Endodermal cell (in vitro differentiated cells): ENCODE data around the gene ABHD5. TPM values are rescaled to one million over a fixed set of nuclear protein-coding genes. Genes with fewer than 3 reads are reported as not detected.

ENCODE experiments used
- DNase-seq: peaks from one replicate; pipeline ENCODE4 v3.0.0-alpha.2; 2017
- H3K27ac ChIP-seq: 2 replicates; pipeline ENCODE4 v1.5.1; 2013; ENCODE audit warnings: mild to moderate bottlenecking, low read depth, low read length, moderate library complexity
- H3K27me3 ChIP-seq: 2 replicates; pipeline ENCODE4 v1.6.1; 2013; ENCODE audit warnings: mild to moderate bottlenecking, low read length, moderate library complexity; ENCODE audit not compliant: insufficient read depth, control insufficient read depth, poor library complexity, severe bottlenecking
- H3K36me3 ChIP-seq: 2 replicates; pipeline ENCODE4 v1.7.0; 2013; ENCODE audit warnings: mild to moderate bottlenecking, low read length, moderate library complexity; ENCODE audit not compliant: control insufficient read depth, insufficient read depth
- H3K4me1 ChIP-seq: one replicate; pipeline ENCODE4 v1.7.0; 2013; ENCODE audit warnings: low read length; ENCODE audit not compliant: control insufficient read depth, insufficient read depth
- H3K4me3 ChIP-seq: 2 replicates; pipeline ENCODE4 v1.5.1; 2013; ENCODE audit warnings: mild to moderate bottlenecking, low read length, moderate library complexity
- H3K9ac ChIP-seq: 2 replicates; pipeline ENCODE4 v1.6.1; 2013; ENCODE audit warnings: mild to moderate bottlenecking, low read length, moderate library complexity; ENCODE audit not compliant: poor library complexity, severe bottlenecking; ENCODE audit errors: extremely low read depth
- H3K9me3 ChIP-seq: 2 replicates; pipeline ENCODE4 v1.6.1; 2013; ENCODE audit warnings: mild to moderate bottlenecking, low read length, moderate library complexity; ENCODE audit not compliant: control insufficient read depth
- H3K27ac Mint-ChIP-seq: 2 replicates; pipeline ENCODE4 v1.8.0; 2020; ENCODE audit warnings: mixed read lengths
- H3K27me3 Mint-ChIP-seq: 2 replicates; pipeline ENCODE4 v1.8.0; 2021; ENCODE audit warnings: mild to moderate bottlenecking, mixed read lengths; ENCODE audit not compliant: insufficient read depth
- H3K36me3 Mint-ChIP-seq: 2 replicates; pipeline ENCODE4 v1.8.0; 2020; ENCODE audit warnings: low read depth, mixed read lengths
- H3K4me1 Mint-ChIP-seq: 2 replicates; pipeline ENCODE4 v1.8.0; 2020; ENCODE audit warnings: mixed read lengths
- H3K4me3 Mint-ChIP-seq: 2 replicates; pipeline ENCODE4 v1.8.0; 2020; ENCODE audit warnings: mild to moderate bottlenecking, moderate library complexity, mixed read lengths
- H3K9me3 Mint-ChIP-seq: 2 replicates; pipeline ENCODE4 v1.8.0; 2020; ENCODE audit warnings: mild to moderate bottlenecking, mixed read lengths
- WGBS, 2 experiments: methylation state at CpG; one replicate each; pipeline versions ENCODE4 v1.1.5 to v1.1.7; 2013; ENCODE audit warnings: missing lambda C conversion rate in 2 of 2, mixed read lengths in 1 of 2; ENCODE audit not compliant: insufficient coverage in 1 of 2, insufficient read length in 1 of 2; 5-methylcytosine and 5-hydroxymethylcytosine counted together
- total RNA-seq, 2 donors: library from RNA; stranded (reverse); fragmentation: NEBNext Ultra II Directional in 1 of 2; extraction: Animal tissue kit (Norgen Biotek cat#: 25700) in 1 of 2; gene quantifications; 2 replicates in 1 of 2; 3 replicates in 1 of 2; pipeline ENCODE4 v1.2.1, GENCODE V29; 2021
- TF ChIP-seq, protein P1 (sequence below): fragments of 200-600 bp; sonication (generic); conservative IDR thresholded peaks from 2 replicates; pipeline ENCODE4 v1.5.0; 2021; ENCODE audit warnings: antibody characterized with exemption, mild to moderate bottlenecking

The ABHD5 gene
- total RNA-seq, 2 donors from 2014 or later = 20.5 to 24.1 TPM

- Mint-ChIP-seq H3K4me1 (peaks cover 9% of the 10 kb centered on the region), H3K36me3 (peaks cover 15% of the 10 kb centered on the region), H3K4me3 (no peak overlapping the region), H3K27ac (no peak overlapping the region), H3K27me3 (no peaks in the 10 kb centered on the region), H3K9me3 (no peaks in the 10 kb centered on the region)
- Histone ChIP-seq H3K9me3 (no peaks in the 10 kb centered on the region), H3K9ac (no peak overlapping the region), H3K4me3 (no peak overlapping the region), H3K36me3 (no peaks in the 10 kb centered on the region), H3K27ac (no peak overlapping the region), H3K4me1 (no peaks in the 10 kb centered on the region), H3K27me3 (no peaks in the 10 kb centered on the region)
- TF ChIP-seq, protein P1, sequence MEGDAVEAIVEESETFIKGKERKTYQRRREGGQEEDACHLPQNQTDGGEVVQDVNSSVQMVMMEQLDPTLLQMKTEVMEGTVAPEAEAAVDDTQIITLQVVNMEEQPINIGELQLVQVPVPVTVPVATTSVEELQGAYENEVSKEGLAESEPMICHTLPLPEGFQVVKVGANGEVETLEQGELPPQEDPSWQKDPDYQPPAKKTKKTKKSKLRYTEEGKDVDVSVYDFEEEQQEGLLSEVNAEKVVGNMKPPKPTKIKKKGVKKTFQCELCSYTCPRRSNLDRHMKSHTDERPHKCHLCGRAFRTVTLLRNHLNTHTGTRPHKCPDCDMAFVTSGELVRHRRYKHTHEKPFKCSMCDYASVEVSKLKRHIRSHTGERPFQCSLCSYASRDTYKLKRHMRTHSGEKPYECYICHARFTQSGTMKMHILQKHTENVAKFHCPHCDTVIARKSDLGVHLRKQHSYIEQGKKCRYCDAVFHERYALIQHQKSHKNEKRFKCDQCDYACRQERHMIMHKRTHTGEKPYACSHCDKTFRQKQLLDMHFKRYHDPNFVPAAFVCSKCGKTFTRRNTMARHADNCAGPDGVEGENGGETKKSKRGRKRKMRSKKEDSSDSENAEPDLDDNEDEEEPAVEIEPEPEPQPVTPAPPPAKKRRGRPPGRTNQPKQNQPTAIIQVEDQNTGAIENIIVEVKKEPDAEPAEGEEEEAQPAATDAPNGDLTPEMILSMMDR = no peak
- DNase-seq = no peak
- WGBS, 2 experiments = 75 to 86% methylated on average over 4 to 5 of the region's 5 CpGs
Measured at GRCh38 chr3:43728476-43728875, 37.7 kb downstream of the ABHD5 start.

DNA sequence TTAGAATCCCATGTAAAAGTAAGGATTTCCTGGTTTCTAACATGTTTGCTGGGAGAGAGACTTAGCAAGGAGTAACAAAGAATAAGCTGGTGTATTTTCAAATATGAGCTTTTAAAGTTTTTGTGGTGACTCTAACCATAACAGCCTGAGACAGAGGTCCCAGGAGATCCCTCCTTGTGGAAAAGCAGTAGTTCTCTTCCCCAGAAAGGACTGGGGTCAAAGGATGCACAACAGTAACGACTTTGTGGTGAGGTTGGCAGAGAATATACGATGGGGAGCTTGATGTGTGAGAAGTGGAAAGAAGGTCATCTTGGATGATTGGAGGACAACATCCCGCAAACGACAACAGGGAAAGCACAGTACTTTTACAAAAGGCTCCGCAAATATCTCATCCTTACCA lies 38.2 kb downstream of the ABHD5 start:
- Histone ChIP-seq H3K36me3 (no peaks in the 10 kb centered on the region), H3K27ac (no peak overlapping the region), H3K4me1 (no peaks in the 10 kb centered on the region), H3K9me3 (no peaks in the 10 kb centered on the region), H3K9ac (no peak overlapping the region), H3K4me3 (no peak overlapping the region), H3K27me3 (no peaks in the 10 kb centered on the region)
- H3K4me1 Mint-ChIP-seq = peaks cover 14% of the 10 kb centered on the region
- 92 to 100% methylated on average over 2 to 5 of the region's 5 CpGs for WGBS, 2 experiments
- no peaks in the 10 kb centered on the region for H3K27me3 Mint-ChIP-seq
- DNase-seq = no peak
- H3K9me3 Mint-ChIP-seq = no peaks in the 10 kb centered on the region
- TF ChIP-seq, protein P1 = no peak
- H3K4me3 Mint-ChIP-seq = no peak overlapping the region
- peaks cover 15% of the 10 kb centered on the region for H3K36me3 Mint-ChIP-seq
- no peak overlapping the region for H3K27ac Mint-ChIP-seq

DNA sequence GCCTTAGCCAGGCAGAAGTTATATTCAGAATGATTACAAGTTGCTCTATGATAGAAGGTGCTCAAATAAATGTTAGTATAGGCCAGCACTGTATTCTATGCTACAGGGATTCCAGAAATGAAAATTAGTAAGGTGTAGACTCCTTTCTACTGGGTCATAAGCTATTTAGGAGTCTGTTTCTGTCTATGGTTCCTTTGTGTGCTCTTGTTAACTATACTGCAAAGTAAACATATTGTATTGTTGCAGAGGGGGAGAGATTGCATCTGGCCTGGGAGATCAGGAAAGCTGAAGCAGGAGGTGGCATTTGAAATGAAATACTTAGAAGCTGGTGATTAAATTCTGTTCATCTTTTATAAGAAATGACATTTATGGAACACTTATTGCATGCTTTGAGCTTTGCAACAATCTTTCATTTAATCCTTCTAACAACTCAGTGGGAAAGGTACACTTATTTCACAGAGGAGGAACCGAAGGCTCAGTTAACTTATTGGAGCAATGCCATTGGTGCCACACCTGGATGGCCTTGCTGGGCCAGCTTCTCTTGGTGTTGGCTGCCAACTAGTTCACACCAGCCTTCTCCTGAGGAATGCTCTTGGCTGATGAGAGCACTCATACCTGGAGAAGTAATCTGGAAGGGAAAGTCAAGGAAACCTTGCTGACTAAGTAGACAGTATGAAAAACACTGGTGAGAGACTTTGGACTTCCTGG lies 39.1 kb downstream of the ABHD5 start:
- no peak for DNase-seq
- no peak overlapping the region for H3K9ac ChIP-seq

More for the DNA sequence above, 39.1 kb downstream of the ABHD5 start:
- no peaks in the 10 kb centered on the region for H3K4me1 ChIP-seq
- Mint-ChIP-seq H3K36me3 (peaks cover 15% of the 10 kb centered on the region), H3K4me1 (peaks cover 16% of the 10 kb centered on the region), H3K9me3 (no peaks in the 10 kb centered on the region), H3K27ac (no peak overlapping the region), H3K4me3 (no peak overlapping the region), H3K27me3 (no peaks in the 10 kb centered on the region)
- H3K36me3 ChIP-seq = no peaks in the 10 kb centered on the region
- no peaks in the 10 kb centered on the region for H3K27me3 ChIP-seq
- TF ChIP-seq, protein P1 = no peak
- H3K27ac ChIP-seq = no peak overlapping the region
- no peak overlapping the region for H3K4me3 ChIP-seq
- 96 to 100% methylated on average over 1 of the region's 1 CpG for WGBS, 2 experiments
- no peaks in the 10 kb centered on the region for H3K9me3 ChIP-seq
